SH-SY5Y (cell line): ENCODE measurements around the gene FUT8.

Experiments
- GATA2 ChIP-seq: IDR thresholded peaks from 2 replicates; pipeline ENCODE4 v1.6.1; 2011; ENCODE audit warnings: mild to moderate bottlenecking, low read depth, low read length
- GATA3 ChIP-seq: IDR thresholded peaks from 2 replicates; pipeline ENCODE4 v1.6.1; 2011; ENCODE audit warnings: low read depth, mild to moderate bottlenecking, low read length, moderate library complexity

GRCh38 chr14:65788876-65789275 lies 376.3 kb downstream of the FUT8 start:
- no peak for TF ChIP-seq GATA3
- no peak for TF ChIP-seq GATA2
